H54 (cell line): ENCODE data around the gene C1QB.

Experiments
- DNase-seq: peaks from one replicate; pipeline ENCODE4 v3.0.0; 2011; ENCODE audit warnings: low spot score, mixed read lengths; ENCODE audit not compliant: insufficient read length
- FAIRE-seq: peaks from 3 replicates; lab custom pipeline; 2011; peaks lifted over from hg19 to GRCh38; lab: Jason Lieb, UNC
- POLR2A ChIP-seq: IDR thresholded peaks from 2 replicates; pipeline ENCODE4 v1.6.1; 2011; ENCODE audit warnings: low read depth, mild to moderate bottlenecking, low read length

The C1QB gene

GRCh38 chr1:22641247-22641646 lies 11.8 kb upstream of the C1QB start:
- FAIRE-seq (no peak), DNase-seq (no peak)
- no peak for TF ChIP-seq POLR2A

- TF ChIP-seq POLR2A = no peak
- peak; percentile 55 for DNase-seq
- FAIRE-seq = no peak
These were observed 11.0 kb upstream of the C1QB start for GRCh38 chr1:22641906-22642636.

- no peak for DNase-seq
- no peak for FAIRE-seq
- TF ChIP-seq POLR2A = no peak
These were observed 9.7 kb upstream of the C1QB start, which contains the start of gene C1QC for GRCh38 chr1:22643381-22643780. C1QC (plus strand) TSS chr1:22643633; CDS start chr1:22644024, 391 bp downstream.

GRCh38 chr1:22643928-22644327 lies 9.1 kb upstream of the C1QB start:
- DNase-seq = no peak
- no peak for TF ChIP-seq POLR2A
- FAIRE-seq = no peak

GRCh38 chr1:22645931-22646330 lies 7.1 kb upstream of the C1QB start:
- FAIRE-seq = no peak
- no peak for TF ChIP-seq POLR2A
- DNase-seq = no peak

- TF ChIP-seq POLR2A = no peak
- DNase-seq (no peak), FAIRE-seq (no peak)
These were observed 6.7 kb upstream of the C1QB start for GRCh38 chr1:22646384-22646783.

GRCh38 chr1:22650089-22650693 lies 2.8 kb upstream of the C1QB start:
- FAIRE-seq = no peak
- TF ChIP-seq POLR2A = no peak
- DNase-seq = no peak

GRCh38 chr1:22651941-22652856 lies 837 bp upstream of the C1QB start:
- TF ChIP-seq POLR2A = no peak
- DNase-seq = no peak
- no peak for FAIRE-seq

- no peak for TF ChIP-seq POLR2A
- FAIRE-seq (no peak), DNase-seq (no peak)
These were observed 1.7 kb downstream of the C1QB start for GRCh38 chr1:22654692-22655091.

GRCh38 chr1:22658385-22659163 lies 5.5 kb downstream of the C1QB start:
- no peak for FAIRE-seq
- DNase-seq = no peak
- TF ChIP-seq POLR2A = no peak

- no peak for TF ChIP-seq POLR2A
- no peak for FAIRE-seq
- no peak for DNase-seq
These were observed 7.7 kb downstream of the C1QB start for GRCh38 chr1:22660716-22661241.

GRCh38 chr1:22661880-22662279 lies 8.8 kb downstream of the C1QB start:
- DNase-seq = no peak
- no peak for TF ChIP-seq POLR2A
- FAIRE-seq = no peak

- no peak for FAIRE-seq
- DNase-seq = peak; percentile 29
- TF ChIP-seq POLR2A = no peak
These were observed 9.3 kb downstream of the C1QB start for GRCh38 chr1:22662318-22662717.
